Umbilical cord (tissue), 2 donors: ENCODE data around the gene UBAP2. TPM values are rescaled to one million over a fixed set of nuclear protein-coding genes. Genes with fewer than 3 reads are reported as not detected.

Source experiments
- DNase-seq: peaks from one replicate; pipeline ENCODE4 v3.0.0-alpha.2; 2015; ENCODE audit warnings: low spot score
- total RNA-seq: library from RNA; depleted of rRNA; stranded (reverse); fragments of >200 nt; gene quantifications from one replicate; pipeline ENCODE4 v1.2.3, GENCODE V29; 2014; ENCODE audit warnings: low replicate concordance; ENCODE audit not compliant: insufficient read depth

The UBAP2 gene, protein sequence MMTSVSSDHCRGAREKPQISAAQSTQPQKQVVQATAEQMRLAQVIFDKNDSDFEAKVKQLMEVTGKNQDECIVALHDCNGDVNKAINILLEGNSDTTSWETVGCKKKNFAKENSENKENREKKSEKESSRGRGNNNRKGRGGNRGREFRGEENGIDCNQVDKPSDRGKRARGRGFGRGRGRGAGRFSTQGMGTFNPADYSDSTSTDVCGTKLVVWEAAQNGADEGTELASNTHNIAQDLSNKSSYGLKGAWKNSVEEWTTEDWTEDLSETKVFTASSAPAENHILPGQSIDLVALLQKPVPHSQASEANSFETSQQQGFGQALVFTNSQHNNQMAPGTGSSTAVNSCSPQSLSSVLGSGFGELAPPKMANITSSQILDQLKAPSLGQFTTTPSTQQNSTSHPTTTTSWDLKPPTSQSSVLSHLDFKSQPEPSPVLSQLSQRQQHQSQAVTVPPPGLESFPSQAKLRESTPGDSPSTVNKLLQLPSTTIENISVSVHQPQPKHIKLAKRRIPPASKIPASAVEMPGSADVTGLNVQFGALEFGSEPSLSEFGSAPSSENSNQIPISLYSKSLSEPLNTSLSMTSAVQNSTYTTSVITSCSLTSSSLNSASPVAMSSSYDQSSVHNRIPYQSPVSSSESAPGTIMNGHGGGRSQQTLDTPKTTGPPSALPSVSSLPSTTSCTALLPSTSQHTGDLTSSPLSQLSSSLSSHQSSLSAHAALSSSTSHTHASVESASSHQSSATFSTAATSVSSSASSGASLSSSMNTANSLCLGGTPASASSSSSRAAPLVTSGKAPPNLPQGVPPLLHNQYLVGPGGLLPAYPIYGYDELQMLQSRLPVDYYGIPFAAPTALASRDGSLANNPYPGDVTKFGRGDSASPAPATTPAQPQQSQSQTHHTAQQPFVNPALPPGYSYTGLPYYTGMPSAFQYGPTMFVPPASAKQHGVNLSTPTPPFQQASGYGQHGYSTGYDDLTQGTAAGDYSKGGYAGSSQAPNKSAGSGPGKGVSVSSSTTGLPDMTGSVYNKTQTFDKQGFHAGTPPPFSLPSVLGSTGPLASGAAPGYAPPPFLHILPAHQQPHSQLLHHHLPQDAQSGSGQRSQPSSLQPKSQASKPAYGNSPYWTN
- total RNA-seq: 31.5 TPM

DNA sequence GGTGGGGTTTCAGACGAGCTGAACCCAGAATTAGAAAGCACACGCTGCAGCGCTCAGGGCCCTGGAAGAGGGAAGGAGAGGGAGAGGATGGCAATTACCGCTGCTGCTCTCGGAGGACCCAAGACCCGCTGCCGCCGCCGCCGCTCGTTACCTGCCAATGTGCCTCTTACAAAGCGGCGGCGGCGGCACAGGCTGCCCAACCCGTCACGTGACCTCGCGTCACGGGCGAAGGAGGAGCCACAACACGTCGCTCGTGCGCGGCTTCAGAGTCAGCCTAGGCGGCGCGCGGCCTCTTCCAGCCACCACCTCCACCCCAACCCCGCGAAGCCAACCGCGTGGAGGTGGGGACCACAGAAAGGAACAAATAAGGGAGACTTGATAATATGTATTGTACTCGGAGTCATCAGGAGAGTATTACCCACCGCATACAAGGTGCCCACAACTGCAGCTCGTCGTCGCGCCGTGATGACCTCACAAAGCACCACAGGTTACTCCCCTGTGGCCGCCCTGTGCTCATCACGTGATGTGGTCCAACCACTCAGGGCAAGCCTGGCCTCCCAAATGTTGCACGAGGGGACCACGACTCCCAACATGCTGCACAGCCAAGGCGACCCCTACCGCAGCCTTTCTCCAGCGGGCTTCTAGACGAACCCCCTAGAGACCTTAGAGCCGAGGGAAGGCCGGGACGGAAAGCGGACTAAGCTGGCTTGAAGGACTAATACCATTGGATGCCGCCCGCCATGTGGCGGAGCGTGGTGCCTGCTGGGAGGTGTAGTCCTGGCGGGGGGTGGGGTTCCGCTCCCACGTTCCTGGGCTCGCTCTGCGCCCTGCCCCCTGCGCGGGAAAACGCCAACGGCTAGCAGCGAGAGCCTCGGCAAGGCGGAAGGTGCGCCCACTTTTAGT, at the start of gene UBAP2:
Gene UBAP2 (minus strand): TSS at position 161 of the 903 bp plus-strand sequence. CDS start 31,739 bp downstream, outside the sequence.
- peak; percentile 99 for DNase-seq

DNA sequence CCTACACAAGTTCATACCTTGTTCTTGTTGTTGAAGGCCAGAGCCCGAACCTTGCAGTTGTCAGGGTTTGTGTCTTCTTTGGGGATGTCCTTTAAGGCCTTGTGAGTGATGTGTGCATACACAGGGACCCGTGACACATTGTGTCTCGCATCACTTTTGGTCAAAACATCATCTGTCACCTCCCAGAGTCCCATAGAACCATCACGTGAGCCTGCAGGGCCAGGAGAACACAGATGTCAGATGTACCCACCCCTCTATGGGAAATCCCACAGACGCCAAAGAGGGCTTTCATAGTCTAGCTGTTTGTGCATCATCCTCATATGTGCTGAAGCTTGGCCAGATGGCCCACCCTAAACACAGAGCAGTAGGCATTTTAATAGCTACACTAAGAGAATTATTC, 49.6 kb upstream of the UBAP2 start:
- DNase-seq: no peak

DNA sequence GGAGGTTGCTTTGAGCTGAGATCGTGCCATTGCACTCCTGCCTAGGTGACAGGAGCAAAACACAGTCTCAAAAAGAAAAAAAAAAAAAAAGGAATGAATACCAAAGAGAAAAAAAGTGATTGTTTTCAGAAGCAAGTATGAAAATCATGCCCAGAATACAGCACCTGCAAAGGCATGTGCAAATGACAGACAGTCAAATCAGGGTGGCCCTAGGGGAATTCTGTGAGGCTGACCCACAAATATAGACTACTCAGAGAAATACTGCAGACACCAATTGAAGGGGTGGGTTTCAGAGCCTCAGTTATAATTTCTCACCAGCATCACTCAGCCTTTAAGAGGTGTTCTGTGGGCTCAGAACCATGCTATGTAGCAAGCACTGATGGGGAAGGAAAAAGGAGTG, 49.2 kb upstream of the UBAP2 start:
- DNase-seq: no peak

DNA sequence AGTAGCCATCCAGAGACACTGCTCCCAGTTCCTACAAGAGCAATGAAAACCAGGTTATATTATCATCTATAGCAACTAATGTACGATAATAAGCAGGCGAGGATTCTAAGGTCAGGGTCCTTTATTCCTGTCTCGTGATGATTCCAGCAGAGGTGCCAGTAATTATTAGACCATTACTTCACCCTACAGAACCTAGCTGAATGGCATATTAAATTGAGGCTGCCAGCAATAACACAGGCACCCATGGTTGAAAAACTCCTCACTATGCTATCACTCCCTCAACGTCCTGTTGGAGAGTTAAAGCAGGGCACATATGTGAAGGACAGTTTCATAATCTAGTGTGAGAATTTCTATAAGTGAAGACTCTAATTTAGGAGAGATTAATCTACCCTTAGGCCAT, 48.1 kb upstream of the UBAP2 start:
- no peak for DNase-seq

DNA sequence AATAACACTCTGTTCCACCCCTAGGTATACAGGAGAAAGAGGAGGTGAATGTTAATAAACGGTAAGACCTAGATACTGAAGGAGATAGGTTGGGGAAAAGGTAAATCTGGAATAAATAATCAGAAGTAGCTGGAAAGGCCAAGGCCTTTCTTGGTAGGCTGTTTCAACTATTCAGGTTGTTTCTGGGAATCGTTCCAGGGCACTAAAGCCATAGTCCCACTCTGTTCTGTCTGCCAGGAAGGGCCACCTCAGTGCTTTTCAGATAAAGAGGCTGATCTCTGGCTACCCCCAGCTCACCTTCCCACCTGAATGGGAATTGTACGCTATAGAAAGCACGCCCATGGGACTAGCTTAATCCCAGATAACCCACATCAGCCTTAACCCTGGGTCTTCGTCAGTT, 44.9 kb upstream of the UBAP2 start:
- DNase-seq: no peak

DNA sequence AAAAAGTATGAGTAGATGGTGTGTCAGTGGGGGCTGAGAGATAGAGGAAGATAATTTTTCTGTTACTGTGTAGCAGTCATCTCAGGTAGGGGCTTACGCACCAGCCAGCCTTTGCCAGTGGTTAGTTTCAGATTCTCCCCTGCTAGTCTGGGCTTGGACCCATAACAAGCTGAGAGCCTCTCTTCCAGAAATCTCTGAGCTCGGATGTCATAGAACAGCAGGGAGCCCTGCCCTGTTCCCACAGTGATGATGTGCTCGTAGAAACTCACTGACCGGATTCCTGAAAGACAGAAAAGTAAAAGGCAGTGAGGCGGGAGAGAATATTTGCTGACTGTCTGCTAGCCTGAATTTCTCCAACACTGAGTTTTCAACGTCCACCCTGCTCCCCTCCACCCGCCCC, 40.6 kb upstream of the UBAP2 start:
- DNase-seq: no peak

DNA sequence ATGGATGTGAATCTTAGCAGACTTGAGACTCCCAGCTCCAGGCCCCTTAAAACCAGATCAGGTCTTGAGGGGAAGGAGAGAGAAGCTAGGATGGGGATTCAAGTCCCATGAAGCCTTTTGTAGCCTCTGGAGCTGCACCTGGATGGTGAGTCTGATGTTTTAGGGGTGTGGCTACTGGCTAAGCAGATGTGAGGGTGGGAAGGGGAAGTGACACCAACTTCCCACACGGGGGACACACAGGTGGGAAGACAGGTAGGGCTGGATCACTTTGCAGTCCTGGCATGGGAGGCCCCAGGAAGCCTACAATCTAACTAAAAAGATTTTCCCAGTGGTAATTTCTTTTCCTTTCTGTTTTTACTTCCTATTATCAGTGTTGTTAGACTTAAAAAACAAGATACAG, 38.7 kb upstream of the UBAP2 start:
- DNase-seq: no peak

DNA sequence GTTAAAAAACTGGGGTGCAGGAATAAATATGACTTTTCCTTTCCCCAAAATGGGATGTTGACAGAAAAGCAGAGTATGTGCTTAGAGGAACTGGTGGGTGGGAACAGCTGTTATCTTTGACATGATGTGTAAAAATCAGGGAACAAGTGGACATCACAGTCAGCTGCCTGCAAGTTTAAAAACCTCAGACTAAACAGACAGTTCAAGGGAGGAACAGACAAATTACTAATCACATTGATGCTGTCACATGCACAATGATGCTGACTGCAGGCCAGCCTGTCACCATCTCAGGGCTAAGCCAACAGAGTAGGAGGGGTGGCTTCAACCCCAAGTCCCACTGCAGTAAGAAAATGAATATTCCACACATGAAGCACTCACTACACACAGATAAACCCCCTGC, 38.2 kb upstream of the UBAP2 start:
- no peak for DNase-seq

DNA sequence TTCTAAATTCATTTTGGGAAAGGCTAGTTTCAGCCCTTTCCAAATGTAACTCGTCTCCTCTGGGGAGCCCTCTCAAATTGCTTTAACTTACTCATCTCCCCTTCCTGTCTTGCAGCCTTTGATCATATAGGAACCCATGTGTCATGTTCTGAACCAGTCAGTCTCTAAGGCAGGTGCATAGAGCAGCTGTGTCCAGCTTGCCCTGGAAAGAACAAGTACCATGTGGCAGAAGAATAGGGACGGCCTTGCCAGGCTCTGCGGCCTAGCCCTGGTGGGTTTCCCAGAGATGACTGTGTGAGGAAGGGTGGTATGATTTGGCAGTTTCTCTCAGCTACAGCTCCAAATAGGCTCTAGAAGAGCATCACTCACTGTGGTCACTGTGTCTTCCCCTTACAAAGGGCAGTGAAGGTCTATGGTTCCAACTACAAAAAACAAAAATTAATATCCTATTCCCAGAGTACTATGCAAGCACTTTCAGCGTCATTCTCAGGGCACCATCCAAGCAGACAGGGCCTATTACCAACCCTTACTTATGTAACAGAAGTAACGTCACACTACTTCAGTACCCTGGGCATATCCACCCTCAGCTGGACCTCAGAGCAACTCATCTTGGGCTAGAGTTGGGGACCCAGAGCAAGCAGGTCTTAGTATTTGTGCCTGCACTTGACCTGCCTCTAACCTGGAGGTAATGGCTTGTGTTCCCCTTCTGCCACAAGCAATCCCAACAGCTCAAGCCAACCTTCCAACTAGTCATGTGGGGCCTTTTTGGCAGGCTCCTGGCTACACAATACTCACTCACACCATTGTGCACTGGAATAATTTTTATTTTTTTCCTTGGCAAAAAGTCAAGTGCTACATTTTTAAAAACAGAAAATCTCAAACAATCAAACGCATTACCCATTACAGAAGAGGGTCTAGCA, 37.2 kb upstream of the UBAP2 start:
- DNase-seq: no peak

DNA sequence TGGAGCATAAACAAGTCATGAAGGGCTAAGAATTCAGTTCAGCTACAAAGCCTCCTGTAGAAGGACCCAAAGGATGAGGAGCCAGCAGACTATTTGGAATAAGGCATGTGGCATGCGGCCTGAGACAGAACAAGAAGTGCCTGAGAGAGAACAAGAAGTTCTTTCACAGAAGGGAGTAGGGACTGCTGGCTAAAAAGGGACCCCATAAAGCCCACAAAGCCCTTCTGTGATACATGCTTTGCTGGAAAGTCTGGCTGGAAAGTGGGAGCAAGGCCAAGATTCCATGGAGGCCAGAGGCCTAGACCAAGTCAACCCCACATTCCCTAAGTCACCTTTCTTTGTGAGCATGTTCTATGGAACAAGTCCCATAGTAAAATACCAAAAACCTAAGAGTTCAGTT, 35.9 kb upstream of the UBAP2 start:
- DNase-seq: peak; percentile 33

DNA sequence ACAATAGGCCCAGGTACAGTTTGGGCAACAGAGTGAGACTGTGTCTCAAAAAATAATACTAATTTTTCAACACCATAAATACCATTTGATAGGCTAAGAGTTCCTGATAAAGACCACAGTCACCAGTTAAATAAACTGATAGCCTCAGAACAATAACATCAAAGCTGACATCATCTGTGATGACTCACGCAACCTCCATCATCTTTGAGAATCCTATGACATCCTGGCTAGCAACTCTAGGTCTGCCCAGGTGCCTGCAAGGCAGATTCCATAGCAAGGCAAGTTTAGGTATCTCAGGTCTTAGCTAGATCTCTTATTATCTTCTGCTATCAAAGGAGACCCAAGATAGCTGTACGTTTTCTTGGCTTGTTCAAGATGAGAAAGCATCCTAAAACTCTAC, 30.5 kb upstream of the UBAP2 start:
- no peak for DNase-seq

DNA sequence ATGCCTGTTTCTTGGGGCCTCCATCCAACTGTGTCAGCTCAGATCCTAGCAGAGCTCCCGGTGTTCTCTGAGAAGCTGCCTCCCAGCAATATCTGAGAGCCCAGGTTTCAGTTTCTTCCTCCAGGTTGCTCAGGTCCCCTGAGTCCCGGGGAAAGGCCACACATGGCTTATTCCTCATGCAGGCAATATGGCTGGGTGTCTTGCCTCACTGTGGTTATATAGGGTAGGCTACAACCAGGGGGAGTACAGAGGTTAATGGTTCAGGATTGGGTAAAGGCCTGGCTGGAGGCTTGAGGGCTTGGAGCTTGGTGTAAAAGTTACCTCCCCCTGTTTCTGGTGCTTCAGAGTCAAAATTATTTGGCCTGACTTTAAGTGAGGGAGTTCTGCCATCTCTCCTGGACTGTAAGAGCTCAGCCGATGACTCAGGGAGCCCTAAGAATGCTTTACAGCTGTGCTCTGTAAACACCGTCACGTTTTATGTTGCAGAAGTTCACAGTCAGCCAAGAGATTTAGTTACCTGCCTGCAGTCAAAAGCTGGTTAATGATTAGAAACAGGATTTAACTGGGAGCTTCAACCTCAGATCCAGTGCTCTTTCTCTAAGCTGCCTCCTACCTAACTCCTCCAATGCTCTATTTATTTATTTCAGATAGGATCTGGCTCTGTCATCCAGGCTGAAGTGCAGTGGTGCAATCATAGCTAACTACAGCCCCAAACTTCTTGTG, 24.3 kb upstream of the UBAP2 start:
- DNase-seq: peak; percentile 79

DNA sequence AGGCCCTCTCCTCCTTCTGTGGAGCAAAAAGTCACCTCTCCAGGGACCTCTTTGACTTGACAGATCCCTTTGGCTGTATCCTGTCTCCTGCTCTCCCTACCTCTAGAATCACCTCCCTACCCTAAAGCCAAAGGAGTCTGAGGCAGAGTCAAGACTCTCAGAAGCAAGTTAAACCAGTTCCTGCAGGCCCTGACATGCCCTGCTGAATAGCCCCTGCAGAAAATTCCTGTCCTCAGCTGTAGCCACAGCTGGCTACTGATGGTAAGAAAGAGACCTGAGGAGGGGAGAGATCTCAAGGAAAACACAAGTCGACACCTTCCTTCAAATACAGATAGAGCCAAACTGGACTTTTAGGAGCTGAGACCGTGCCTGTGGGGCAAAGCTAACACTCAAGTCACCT, 23.7 kb upstream of the UBAP2 start:
- DNase-seq: peak; percentile 77

DNA sequence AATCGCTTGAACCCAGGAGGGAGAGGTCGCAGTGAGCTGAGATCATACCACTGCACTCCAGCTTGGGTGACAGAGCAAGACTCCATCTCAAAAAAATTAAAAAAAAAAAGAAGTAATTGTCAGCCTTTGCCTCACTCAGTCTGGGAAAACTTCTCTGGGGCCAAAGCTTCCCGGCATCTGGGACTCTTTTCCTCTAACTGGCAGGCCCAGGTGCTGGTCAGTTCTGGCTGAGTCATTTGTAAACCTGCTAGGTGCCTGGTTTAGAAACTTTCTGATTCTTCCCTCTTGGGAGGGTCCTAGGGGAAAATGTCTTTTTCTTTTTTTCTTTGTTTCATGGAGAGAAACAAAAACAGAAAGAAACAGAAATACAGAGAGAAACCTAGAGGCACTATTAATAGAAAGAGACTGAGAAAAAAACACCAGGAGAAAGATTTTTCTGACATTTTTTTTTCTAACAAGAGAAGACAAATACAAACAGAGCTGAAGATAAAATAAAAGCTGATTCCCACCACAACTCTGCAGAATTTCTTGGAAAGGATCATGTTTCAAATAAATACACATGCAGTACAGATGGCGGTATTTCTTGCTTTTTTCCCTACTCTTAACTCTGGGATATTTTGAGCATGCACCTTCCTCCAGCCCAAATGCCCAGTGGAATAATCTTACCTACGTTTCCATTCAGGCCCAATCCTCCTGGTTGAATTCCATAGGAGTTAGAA, 22.1 kb upstream of the UBAP2 start:
- DNase-seq: peak; percentile 28

DNA sequence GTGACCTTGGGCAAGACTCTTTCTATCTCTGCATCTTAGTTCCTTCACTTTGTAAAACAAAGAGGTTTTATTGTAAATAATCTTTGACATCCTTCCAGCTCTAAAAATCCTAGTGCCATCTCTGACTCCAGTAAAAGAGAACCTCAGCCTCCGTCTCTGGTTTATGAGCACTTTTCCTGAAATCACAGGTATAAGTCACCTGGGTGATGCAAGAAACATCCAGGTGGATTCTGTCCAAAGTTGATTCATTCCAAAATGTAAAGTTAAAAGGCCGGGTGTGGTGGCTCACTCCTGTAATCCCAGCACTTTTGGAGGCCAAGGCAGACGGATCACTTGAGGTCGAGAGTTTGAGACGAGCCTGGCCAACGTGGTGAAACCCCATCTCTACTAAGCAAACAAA, 21.1 kb upstream of the UBAP2 start:
- DNase-seq: no peak

DNA sequence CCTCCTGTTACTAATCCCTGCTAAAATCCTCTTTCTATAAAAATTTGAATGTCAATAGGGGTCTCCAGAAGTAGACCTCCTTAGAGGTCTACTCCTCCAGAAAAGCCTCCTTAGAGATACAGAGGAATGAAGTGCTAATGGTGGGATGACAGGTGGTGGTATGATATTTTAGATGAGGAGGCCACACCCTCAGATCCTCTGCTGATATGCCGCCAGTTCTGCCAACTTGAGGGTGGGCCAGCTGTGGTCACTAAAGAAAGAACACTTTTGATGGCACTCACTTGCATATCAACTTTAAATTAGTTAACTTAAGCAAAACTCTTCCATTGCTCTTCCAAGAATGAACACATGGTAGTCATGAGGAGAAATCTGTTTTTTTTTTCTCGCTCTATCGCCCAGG, 16.9 kb upstream of the UBAP2 start:
- no peak for DNase-seq

DNA sequence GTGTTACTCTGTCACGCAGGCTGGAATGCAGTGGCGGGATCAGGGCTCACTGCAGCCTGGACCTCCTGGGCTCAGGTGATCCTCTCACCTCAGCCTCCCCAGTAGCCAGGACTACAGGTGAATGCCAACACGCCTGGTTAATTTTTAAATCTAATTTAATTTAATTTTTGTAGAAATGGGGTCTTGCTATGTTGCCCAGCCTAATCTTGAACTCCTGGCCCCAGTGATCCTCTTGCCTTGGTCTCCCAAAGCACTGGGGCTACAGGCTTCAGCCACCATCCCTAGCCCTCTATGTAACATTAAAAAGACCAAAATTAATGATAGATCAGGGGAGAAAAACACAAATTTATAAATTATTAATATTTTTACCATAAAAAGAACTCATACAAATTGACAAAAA, 11.3 kb upstream of the UBAP2 start:
- no peak for DNase-seq

DNA sequence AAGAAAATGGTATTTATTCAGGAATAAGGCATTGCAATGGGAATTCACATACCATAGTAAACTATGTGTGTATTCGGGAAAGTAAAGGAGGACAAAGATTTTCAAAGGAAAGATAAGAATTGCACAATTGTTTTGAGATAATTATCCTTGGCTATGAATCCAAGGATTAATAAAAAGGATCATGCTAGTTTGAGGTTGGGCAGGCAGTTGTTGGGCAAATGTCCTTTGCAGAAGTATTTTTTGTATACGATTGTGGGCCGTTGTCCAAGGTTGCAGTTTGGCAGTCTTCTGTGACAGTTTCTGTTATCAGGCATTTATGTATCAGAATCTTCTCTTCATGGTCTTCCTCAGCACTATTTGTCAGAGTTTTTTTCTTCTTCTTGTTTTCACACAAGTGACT, 10.6 kb upstream of the UBAP2 start:
- peak; percentile 5 for DNase-seq
